TTC549 (cell line): ENCODE data around the gene RAC2.

ENCODE experiments used
- FAIRE-seq: peaks from 2 replicates; lab custom pipeline; 2012; peaks lifted over from hg19 to GRCh38; lab: Jason Lieb, UNC

Gene RAC2

DNA sequence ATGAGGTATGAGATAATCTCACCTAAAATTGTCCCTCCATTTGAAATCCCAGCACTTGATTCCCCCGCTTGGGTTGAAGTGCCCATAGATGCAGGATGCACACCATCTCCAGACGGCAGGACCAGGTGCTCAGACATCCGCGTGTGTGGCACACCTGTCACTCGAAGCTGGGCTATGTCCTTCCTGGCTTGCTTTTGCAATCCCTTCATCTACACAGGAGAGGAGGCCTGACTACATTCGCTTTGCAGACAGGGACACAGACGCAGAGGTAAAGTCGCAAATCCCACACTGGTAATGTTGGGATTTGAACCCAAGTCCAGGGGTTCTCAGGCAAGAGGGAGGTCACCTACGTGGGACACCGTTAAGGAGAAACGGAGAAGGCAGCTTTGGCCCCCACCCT, 31.1 kb upstream of the RAC2 start:
- no peak for FAIRE-seq

DNA sequence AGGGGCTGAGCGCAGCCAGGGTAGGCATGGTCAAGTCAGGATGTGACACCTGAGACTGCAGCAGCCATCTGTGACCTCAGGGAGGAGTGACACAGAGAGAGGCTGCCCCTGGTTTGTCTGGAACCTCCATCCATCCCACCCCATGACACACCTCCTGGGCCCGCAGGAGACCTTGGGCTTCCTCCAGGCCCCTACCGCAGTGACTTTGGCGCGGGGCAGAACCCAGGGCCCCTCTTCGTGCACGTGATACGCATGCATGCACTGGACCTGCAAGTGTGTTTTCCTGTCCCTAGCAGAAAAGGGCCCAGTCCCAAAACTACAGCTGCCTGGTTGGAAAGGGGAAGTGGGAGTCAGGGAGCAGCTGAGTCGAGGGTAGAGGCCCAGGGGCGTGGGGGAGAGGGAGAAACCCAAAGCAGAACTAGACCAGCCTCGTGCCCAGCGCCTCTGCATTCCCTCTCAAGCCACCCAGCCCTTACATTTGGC, 30.4 kb upstream of the RAC2 start:
- FAIRE-seq, result no peak

DNA sequence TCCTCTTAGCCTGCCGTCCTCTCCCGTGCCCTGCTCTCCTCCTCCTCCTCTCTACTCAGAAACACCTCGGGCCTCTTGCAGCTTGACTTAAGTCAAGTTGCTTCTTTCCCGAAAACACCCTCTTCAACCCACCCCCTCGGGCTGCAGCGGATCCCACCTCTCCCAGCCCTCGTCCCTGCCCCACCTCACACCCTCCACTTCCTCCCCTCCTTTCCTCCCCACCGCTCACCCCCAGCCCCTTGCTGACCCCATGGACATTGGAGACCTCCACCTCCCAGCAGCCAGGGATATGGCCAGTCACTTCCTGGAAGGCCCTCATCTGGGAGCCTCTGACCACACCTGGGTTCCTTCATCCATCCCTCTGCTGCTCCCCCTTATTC, 29.8 kb upstream of the RAC2 start:
- no peak for FAIRE-seq

DNA sequence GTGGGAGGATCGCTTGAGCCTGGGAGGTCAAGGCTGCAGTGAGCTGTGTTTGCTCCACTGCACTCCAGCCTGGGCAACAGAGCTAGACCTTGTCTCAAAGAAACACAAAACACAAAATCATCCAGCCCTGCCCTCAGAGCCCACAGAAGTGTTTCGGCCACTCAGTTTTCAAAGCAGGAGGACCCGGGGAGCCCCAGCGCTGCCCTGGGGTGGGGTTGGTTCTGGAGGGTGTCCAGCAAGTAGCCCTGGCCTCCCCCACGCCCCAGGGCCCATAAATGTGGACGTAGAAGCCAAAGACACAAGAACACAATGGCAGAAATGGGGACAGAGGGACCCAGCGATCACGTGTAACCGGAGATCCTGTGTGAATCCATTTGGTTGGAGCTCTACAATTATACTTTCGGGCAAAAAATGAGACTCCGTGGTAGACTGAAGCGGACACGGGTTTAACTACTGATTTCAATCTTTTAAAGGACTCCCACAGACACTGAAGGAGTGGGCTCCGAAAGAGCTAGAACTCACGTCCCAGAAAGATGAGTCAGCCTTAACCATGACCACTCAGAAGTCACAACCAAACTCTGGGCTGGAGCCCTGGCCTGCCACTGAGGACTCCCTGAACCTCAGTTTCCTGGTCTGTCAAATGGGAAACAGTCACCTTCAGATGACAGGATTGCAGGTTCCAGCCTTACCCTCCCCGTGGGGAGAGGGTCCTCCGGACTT, 29.2 kb upstream of the RAC2 start:
- no peak for FAIRE-seq

DNA sequence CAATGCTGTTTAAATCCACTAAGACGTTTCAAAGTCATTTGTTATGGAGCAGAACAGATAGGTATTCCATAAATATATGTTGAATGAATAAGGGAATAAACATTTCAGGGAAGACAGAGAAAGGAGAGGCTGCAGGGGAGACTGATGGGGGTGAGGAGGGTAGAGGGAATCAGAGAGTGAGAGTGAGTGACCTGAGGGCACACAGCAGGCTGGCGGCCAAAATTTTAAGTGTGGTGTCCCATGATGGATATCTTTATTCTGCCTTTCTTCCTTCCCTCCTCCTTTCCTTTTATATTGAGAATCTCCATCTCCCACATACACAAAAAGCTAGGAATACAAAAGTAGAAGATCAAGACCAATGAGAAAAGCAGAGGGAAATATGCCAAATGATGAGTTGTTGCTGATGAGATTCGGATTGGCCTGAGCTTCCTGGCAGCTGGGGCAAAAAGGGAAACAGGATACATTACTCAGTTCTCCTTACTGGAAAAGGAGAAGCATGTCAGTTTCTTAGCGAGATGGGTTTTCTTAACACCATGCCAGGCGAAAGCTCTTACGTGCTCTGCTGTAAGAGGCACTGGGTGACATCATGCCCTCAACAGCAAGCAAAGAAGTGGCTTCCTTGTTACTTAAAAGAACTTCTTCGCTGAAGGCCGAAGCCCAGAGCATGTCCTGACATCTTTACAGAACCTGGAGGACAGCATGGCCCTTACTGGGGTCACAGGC, 27.0 kb upstream of the RAC2 start:
- no peak for FAIRE-seq

DNA sequence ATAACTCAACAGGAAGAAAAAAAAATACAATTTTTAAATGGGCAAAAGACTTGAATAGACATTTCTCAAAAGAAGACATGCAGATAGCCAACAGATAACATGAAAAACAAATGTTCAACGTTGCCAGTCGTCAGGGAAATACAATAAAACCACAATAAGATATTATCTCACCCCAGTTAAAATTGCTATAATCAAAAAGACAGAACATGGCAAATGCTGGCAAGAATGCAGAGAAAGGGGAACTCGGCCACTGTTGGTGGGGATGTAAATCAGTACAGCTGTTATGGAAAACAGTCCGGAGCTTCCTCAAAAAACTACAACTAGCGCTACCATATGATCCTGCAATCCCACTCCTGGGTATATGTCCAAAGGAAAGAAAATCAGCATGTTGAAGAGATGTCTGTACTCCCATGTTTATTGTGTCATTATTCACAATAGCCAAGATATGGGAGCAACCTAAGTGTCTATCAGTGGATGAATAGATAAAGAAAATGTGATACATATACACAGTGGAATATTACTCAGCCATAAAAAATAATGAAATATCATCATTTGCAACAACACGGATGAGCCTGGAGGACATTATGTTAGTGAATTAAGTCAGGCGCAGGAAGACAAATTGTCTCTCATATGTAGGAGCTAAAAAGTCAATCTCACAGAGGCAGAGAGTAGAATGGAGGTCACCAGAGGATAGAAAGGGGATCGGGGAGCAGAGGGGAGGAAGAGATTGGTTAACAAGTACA, 26.0 kb upstream of the RAC2 start:
- FAIRE-seq, result no peak

DNA sequence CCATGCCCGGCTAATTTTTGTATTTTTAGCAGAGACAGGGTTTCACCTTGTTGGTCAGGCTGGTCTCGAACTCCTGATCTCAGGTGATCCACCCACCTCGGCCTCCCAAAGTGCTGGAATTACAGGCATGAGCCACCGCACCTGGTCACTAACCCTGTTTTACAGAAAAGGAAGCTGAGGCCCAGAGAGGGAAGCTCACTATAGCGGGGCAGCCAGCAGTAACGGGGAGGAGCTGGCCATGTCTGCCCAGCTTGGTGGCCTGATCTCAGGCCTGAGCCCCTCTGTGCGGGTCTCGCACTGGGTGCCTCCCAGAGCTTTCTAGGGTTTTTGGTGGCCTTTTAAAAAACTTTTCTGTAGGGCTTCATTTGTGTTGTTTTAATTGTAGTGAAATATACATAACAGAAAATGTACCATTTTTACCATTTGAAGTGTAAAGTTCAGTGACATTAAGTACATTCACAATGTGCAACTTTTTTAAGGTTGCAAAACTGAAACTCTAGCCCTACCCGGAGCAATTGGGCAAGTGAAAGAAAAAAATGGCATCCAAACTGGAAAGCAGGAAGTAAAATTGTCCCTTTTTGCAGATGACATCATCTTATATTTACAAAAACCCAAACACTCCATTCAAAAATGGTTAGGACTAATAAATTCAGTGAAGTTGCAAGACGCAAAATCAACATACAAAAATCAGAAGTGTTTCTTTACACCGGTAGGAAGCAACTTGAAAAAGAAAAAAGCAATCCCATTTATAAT, 23.8 kb upstream of the RAC2 start:
- no peak for FAIRE-seq

DNA sequence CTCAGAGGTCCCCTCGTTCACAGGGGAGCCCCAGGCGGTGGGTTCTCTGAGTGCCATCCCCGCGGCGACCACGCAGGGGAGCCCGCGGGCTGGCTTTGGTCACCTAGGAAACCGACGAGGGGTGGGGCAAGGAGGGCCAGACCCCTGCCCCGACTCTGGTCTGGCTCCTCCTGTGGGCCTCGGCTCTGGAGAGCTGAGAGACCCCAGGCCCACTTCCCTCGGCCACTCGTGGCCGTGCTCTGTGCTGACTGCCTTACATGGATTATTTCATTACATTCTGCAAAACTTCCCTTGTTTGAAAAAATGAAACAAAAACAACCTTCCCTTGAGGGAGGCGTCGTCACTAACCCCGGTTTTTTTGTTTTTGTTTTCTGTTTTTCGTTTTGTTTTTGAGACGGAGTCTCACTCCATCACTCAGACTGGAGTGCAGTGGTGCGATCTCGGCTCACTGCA, 23.1 kb upstream of the RAC2 start:
- FAIRE-seq, result no peak

DNA sequence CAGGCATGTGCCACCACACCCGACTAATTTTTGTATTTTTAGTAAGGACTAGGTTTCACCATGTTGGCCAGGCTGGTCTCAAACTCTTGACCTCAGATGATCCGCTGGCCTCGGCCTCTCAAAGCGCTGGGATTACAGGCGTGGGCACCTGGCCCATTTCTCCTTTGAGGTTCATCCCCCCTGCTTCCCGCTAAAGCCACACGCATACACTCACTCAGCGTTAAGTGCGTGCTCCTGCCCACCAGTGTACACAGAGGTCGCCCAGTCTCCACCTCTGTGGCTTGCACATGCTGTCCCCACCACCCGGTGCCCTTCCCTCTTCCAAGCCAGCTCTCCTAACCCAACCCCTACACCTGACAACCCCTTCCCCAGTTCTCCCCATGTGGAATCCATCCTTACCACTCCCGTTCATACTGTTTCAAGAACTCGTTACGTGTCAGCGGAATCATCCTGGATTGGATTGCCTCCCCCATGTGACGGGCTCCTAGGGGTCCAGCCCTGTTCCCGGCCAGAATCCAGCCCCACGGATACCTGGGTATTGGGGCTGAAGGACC, 22.6 kb upstream of the RAC2 start:
- no peak for FAIRE-seq

DNA sequence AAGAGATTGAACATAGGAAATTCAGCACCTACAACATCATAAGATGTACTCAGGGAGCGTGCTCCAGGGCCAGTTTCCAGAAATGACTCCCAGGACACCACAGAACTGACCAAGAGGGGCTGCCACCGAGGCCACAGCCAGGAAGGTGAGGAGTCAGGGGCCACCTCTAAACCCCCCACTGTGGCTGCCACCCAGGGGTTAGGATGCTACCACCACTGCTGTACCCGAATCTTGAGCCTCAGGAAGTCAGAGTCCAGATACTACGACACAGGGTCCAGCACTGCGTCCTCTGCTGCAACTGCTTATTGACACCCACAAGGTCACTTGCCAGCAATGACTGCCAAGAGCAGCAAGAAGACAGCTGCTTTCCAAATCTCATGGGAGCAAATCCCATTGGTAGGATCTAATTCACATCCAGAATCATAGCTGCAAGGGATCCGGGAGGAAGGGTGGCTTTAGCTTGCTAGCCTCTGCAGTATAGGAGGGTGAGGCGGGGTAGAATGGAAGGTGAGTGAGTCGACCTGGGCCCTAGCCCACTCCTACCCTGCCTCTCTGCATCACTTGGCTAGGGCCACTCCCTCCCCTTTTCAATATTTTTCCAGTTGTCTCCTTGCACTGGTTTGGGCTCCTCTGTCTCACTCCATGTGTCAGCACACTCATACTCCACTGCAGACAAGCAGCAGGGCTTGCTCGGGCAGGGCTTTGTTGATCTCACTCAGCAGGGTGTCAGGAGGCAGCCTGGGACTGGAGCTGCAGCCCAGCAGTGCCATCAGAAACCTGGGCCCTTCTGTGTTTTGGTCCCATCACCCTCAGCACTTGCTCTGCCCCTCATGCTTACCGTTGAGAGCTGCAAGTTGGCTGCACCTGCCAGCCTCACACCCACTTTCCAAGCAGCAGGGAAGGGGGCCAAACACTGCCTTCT, 20.2 kb upstream of the RAC2 start:
- FAIRE-seq, result no peak

DNA sequence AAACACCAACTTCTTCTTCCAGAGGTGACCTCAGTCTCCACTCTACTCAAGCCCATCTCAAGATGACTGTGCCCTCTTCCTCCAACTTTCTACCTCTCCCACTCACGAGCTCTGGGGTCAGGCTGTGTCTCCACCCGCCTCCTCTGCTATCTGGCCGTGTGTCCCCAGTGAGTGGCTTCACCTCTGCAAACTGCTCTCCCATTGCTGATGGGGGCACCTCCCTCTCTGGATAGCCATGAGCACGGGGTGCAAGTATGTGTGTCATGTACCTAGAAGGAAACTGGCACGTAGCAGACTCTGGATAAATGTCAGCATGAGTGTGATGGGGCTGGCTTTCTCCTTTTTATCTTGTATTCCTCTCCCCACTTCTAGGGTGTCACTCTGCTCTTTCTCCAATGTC, 18.3 kb upstream of the RAC2 start:
- FAIRE-seq, result no peak

DNA sequence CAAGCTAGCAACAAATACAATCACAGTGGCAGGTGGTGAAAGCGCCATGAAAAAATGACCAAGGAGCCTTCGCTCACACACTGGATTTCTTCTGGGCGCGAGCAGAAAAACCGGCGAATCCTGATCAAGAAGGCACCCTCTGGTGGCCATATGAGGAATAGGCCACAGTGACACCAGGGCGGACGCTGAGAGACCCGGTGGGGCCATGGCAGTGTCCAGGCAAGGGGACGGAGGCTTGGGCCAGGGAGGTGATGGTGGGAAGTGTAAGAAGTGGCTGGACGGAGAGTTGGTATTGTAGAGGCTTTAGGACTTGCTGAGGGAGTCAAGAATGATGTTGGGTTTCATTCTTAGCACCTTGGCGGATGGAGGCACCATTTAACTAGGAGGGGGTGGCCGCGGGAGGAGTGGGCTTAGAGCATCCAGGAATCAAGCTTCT, 16.9 kb upstream of the RAC2 start:
- FAIRE-seq, result peak; percentile 69

DNA sequence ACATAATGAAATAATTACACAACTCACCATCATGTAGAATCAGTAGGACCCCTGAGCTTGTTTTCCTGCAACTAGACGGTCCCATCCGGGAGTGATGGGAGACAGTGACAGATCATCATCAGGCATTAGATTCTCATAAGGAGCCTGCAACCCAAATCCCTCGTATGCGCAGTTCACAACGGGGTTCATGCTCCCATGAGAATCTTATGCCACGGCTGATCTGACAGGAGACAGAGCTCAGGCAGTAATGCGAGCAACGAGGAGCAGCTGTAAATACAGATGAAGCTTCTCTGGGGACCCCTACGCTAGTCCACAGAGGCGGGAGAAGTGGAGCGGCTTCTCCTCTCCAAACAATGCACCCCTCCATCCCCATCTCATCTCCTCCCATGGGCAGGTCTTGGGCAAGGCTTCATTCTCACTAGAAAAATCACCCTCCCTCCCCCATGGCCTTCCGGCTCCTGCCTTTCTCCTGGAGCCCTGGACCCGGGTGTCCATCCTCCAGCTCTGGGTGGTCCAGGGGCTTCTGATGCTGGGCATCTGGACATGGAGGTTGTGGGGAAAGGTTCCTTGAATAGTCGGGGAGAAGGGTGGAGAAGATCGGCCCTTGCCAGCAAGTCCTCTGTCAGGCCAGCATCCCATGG, 16.2 kb upstream of the RAC2 start:
- FAIRE-seq, result no peak

DNA sequence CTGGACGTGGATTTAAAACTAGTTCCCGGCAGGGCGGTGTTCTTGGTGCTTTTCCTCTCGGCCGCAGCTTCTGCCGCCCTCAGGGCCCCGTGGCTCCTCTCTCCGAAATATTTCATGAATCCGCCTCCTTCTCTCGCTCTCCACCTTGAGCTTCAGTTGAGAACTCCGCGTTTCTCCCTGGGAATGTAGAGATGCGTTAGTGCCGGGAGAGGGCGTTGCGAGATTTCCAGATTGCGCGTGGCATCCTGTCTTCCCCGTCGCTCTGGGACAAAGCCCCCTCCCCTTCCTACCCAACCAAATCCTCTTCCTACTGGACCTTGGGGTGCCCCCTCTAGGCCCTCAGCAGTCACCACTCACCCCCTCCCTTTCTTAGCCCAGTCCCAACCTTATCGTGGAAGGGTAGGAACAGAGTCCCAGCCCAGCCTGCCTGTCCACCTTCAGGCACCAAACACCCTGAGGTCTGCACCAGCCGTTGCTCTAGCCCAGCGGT, 15.5 kb upstream of the RAC2 start:
- no peak for FAIRE-seq

DNA sequence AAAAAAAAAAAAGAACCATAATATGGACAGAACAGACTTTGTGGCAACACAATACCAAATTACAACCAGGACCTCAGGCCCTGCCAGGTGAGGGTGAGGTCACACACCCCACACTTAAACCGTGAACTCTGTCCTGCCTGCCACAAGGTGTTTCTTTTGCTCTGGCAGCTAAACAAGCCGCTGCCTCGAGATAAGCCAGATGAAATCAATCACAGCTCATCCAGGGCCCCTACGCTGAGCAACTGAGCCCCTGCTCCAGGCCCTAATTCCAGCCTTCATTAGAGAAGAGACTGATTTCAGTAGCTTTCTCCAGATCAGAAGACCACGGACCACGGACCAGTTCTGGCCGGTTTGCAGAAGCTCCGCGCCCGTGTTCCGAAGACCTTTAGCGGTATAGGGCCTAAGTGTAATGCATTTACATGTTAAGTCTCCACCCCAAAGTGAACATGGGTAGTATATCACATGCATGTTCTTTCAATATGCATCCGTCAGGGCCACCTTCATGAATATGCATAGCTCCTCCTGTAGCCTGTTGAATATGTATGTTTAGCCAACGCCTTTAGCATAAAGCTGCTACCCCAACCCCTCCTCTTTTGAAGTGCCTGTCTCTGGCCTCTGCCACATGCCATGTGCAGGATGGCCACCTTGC, 14.8 kb upstream of the RAC2 start:
- FAIRE-seq, result no peak

DNA sequence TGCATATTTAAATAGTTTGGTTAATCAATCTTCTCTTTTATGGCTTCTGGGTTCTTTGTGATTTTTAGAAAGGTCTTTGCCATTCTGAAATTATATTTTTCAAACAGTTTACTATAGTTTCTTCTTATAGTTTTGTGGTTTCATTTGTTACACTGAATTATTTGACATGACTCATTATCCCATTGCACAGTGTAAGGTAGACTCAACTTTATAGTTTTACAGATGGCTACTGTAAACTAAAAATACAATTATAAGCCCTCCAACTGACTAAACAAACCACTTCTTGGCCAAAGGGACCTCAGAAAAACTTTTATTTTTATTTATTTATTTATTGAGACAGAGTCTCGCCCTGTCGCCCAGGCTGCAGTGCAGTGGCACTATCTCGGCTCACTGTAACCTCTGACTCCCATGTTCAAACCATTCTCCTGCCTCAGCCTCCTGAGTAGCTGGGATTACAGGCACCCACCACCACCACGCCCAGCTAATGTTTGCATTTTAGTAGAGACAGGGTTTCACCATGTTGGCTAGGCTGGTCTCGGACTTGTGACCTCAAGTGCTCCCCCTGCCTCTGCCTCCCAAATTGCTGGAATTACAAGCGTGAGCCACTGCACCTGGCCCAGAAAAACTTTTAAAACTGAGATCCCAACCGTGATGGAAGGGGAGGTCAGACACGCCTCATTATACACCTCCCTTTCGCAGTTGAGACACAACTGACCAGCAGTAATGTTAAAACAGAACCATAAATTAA, 14.1 kb upstream of the RAC2 start:
- FAIRE-seq, result no peak

DNA sequence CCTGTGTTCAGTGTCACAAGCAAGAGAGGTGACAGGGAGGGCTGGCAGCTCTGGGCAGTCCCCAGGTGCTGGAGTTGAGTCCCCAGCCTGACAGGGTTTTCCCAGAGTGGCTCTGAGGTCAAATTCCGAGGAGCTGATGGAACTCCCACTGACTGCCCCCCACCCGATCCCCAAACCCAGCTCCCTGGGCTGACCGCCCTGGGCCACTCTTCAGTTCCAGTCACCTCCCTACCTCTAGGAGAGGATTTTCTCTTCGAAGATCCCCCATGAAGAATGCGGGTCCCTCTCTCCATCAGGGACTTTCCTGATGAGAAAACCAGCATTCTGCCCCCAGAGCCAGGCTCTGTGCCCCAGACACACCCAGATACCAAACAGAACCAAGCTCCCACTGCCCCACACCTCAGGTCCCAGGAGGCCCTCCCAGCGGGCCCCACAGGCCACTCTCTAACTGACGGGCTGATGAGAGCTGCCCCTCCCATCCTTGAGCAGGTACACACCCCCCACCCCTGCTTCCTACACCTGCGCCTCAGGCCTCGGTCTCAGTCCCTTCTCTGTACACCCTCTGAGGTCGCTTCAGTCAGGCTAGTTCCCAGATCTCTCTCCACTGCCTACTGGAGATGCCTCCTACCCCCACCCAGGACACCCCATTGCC, 12.1 kb upstream of the RAC2 start:
- no peak for FAIRE-seq

DNA sequence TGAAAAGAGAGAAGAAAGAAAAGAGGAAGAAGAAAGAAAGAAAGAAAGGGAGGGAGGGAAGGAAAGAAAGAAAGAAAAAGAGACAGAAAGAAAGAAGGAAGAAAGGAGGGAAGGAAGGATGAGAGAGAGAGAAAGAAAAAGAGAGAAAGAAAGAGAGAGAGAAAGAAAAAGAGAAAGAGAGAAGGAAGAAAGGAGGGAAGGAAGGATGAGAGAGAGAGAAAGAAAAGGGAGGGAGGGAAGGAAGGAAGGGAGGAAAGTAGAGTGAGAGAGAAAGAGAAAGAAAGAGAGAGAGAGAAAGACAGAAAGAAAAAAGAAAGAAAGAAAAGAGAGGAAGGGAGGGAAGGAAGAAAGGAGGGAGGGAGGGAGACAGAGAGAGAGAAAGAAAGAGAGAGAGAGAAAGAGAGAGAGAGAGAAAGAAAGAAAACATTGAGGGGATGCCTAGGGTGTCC, 11.5 kb upstream of the RAC2 start:
- FAIRE-seq, result no peak
